ENCODE data around the gene C21orf91. TPM values are rescaled to one million over a fixed set of nuclear protein-coding genes. Genes with fewer than 3 reads are reported as not detected.

Gene C21orf91
- total RNA-seq: 10 to 100 TPM; 20.8 to 22.9 TPM

- H3K4me3 Mint-ChIP-seq: peak within 1 kb of the TSS; percentile 91
- no peaks in the 10 kb centered on the region for H3K9me3 Mint-ChIP-seq (ENCODE audit: low read depth)
- ChIA-PET CTCF (interaction anchor here (0.6 to 2.2 kb wide), 6 partner anchors 9 to 309 kb away, joined by 3 to 9 read pairs (median 3); no protein-coding TSS in a partner anchor), POLR2A (interaction anchor here (0.9 to 1.2 kb wide), 4 partner anchors 27 to 42 kb away, joined by 3 to 5 read pairs (median 4); no protein-coding TSS in a partner anchor)
- H3K36me3 Mint-ChIP-seq (ENCODE audit: low read depth): peaks cover 16% of the 10 kb centered on the region
- peaks cover 39% of the 10 kb centered on the region for H3K4me1 Mint-ChIP-seq
- intact Hi-C loops (cut with DNase I, micrococcal nuclease): loop anchor here (1.0 to 5.0 kb wide), 6 partner anchors 24 to 307 kb away; partner anchors contain the start of gene BTG3 (in 1 of the 2)
- no peaks in the 10 kb centered on the region for H3K27me3 Mint-ChIP-seq
- H3K27ac Mint-ChIP-seq: peak within 1 kb of the TSS; percentile 98
- DNase-seq: peak; percentile 93
- ATAC-seq: peak; percentile 89
These were observed at the start of gene C21orf91 for GRCh38 chr21:17819114-17819876. Gene C21orf91 (minus strand): TSS chr21:17819356. CDS start chr21:17818318, 1,038 bp downstream.

- POLR2A ChIA-PET: no interaction called here
- ATAC-seq (no peak), DNase-seq (no peak)
- Mint-ChIP-seq H3K4me1 (no peaks in the 10 kb centered on the region), H3K27me3 (no peaks in the 10 kb centered on the region), H3K4me3 (no peak overlapping the region), H3K9me3 (ENCODE audit: low read depth) (no peaks in the 10 kb centered on the region), H3K27ac (no peak overlapping the region), H3K36me3 (ENCODE audit: low read depth) (no peaks in the 10 kb centered on the region)
- CTCF ChIA-PET: no interaction called here
- intact Hi-C loops (cut with DNase I, micrococcal nuclease): no loop called here
These were observed 47.4 kb upstream of the C21orf91 start for GRCh38 chr21:17866590-17866989.

- no peak overlapping the region for H3K27ac Mint-ChIP-seq
- DNase-seq (no peak), ATAC-seq (no peak)
- no peaks in the 10 kb centered on the region for H3K36me3 Mint-ChIP-seq (ENCODE audit: low read depth)
- POLR2A ChIA-PET: no interaction called here
- H3K4me3 Mint-ChIP-seq: no peak overlapping the region
- H3K9me3 Mint-ChIP-seq (ENCODE audit: low read depth): no peaks in the 10 kb centered on the region
- CTCF ChIA-PET: no interaction called here
- H3K27me3 Mint-ChIP-seq: peaks cover 2% of the 10 kb centered on the region
- intact Hi-C loops (cut with DNase I, micrococcal nuclease): no loop called here
- H3K4me1 Mint-ChIP-seq: no peaks in the 10 kb centered on the region
These were observed 40.5 kb upstream of the C21orf91 start for GRCh38 chr21:17859661-17860060.

- Mint-ChIP-seq H3K4me1 (no peaks in the 10 kb centered on the region), H3K27ac (no peak overlapping the region), H3K4me3 (no peak overlapping the region), H3K36me3 (ENCODE audit: low read depth) (no peaks in the 10 kb centered on the region), H3K9me3 (ENCODE audit: low read depth) (no peaks in the 10 kb centered on the region), H3K27me3 (peaks cover 2% of the 10 kb centered on the region)
- ChIA-PET CTCF (no interaction called here), POLR2A (no interaction called here)
- intact Hi-C loops (cut with DNase I, micrococcal nuclease): no loop called here
- DNase-seq (no peak), ATAC-seq (no peak)
These were observed 39.6 kb upstream of the C21orf91 start for GRCh38 chr21:17858747-17859146.

- Mint-ChIP-seq H3K9me3 (ENCODE audit: low read depth) (no peaks in the 10 kb centered on the region), H3K27ac (no peak overlapping the region), H3K27me3 (no peaks in the 10 kb centered on the region), H3K4me1 (no peaks in the 10 kb centered on the region), H3K4me3 (no peak overlapping the region), H3K36me3 (ENCODE audit: low read depth) (no peaks in the 10 kb centered on the region)
- CTCF ChIA-PET: no interaction called here
- ATAC-seq (no peak), DNase-seq (no peak)
- POLR2A ChIA-PET: no interaction called here
- intact Hi-C loops (cut with DNase I, micrococcal nuclease): no loop called here
These were observed 35.6 kb upstream of the C21orf91 start for GRCh38 chr21:17854745-17855144.

- no peaks in the 10 kb centered on the region for H3K9me3 Mint-ChIP-seq (ENCODE audit: low read depth)
- ATAC-seq (no peak), DNase-seq (no peak)
- H3K27me3 Mint-ChIP-seq: no peaks in the 10 kb centered on the region
- H3K4me1 Mint-ChIP-seq: no peaks in the 10 kb centered on the region
- intact Hi-C loops (cut with DNase I, micrococcal nuclease): no loop called here
- H3K27ac Mint-ChIP-seq: no peak overlapping the region
- no peaks in the 10 kb centered on the region for H3K36me3 Mint-ChIP-seq (ENCODE audit: low read depth)
- CTCF ChIA-PET: no interaction called here
- no peak overlapping the region for H3K4me3 Mint-ChIP-seq
- POLR2A ChIA-PET: no interaction called here
These were observed 34.5 kb upstream of the C21orf91 start for GRCh38 chr21:17853393-17854275.

GRCh38 chr21:17848228-17848627 lies 29.1 kb upstream of the C21orf91 start:
- ChIA-PET POLR2A (no interaction called here), CTCF (interaction anchor here (0.6 to 1.3 kb wide), 3 partner anchors 18 to 169 kb away, joined by 3 to 4 read pairs (median 4); no protein-coding TSS in a partner anchor)
- intact Hi-C loops (cut with DNase I, micrococcal nuclease): no loop called here
- Mint-ChIP-seq H3K4me1 (no peaks in the 10 kb centered on the region), H3K36me3 (ENCODE audit: low read depth) (no peaks in the 10 kb centered on the region), H3K4me3 (no peak overlapping the region), H3K27ac (no peak overlapping the region), H3K27me3 (no peaks in the 10 kb centered on the region), H3K9me3 (ENCODE audit: low read depth) (no peaks in the 10 kb centered on the region)
- peak; percentile 69 for ATAC-seq
- peak; percentile 7 for DNase-seq

GRCh38 chr21:17841103-17841502 lies 21.9 kb upstream of the C21orf91 start:
- no peak overlapping the region for H3K4me3 Mint-ChIP-seq
- ChIA-PET POLR2A (no interaction called here), CTCF (no interaction called here)
- no peaks in the 10 kb centered on the region for H3K9me3 Mint-ChIP-seq (ENCODE audit: low read depth)
- ATAC-seq (no peak), DNase-seq (no peak)
- H3K4me1 Mint-ChIP-seq: no peaks in the 10 kb centered on the region
- intact Hi-C loops (cut with DNase I, micrococcal nuclease): no loop called here
- H3K27me3 Mint-ChIP-seq: no peaks in the 10 kb centered on the region
- no peak overlapping the region for H3K27ac Mint-ChIP-seq
- no peaks in the 10 kb centered on the region for H3K36me3 Mint-ChIP-seq (ENCODE audit: low read depth)

- no peak for DNase-seq
- no peak for ATAC-seq
These were observed 15.6 kb upstream of the C21orf91 start for GRCh38 chr21:17834639-17835354.

GRCh38 chr21:17829472-17829871 lies 10.3 kb upstream of the C21orf91 start:
- Mint-ChIP-seq H3K27me3 (no peaks in the 10 kb centered on the region), H3K4me1 (no peaks in the 10 kb centered on the region)
- CTCF ChIA-PET: interaction anchor here (0.7 to 1.4 kb wide), 3 partner anchors 8 to 150 kb away, joined by 3 to 5 read pairs (median 3); no protein-coding TSS in a partner anchor

More at GRCh38 chr21:17834639-17835354, 15.6 kb upstream of the C21orf91 start:
- H3K4me3 Mint-ChIP-seq: no peak overlapping the region
- no peak overlapping the region for H3K27ac Mint-ChIP-seq
- no peaks in the 10 kb centered on the region for H3K9me3 Mint-ChIP-seq (ENCODE audit: low read depth)
- ChIA-PET POLR2A (no interaction called here), CTCF (interaction anchor here (1.0 to 1.2 kb wide), 3 partner anchors 15 to 99 kb away, joined by 3 read pairs; no protein-coding TSS in a partner anchor)
- no peaks in the 10 kb centered on the region for H3K27me3 Mint-ChIP-seq
- H3K36me3 Mint-ChIP-seq (ENCODE audit: low read depth): no peaks in the 10 kb centered on the region
- intact Hi-C loops (cut with DNase I, micrococcal nuclease): no loop called here
- H3K4me1 Mint-ChIP-seq: no peaks in the 10 kb centered on the region

GRCh38 chr21:17828223-17828622 lies 9.1 kb upstream of the C21orf91 start:
- ChIA-PET CTCF (interaction anchor here (0.7 to 1.1 kb wide), 2 partner anchors 98 to 142 kb away, joined by 3 to 5 read pairs; no protein-coding TSS in a partner anchor), POLR2A (no interaction called here)
- no peak overlapping the region for H3K27ac Mint-ChIP-seq
- no peak overlapping the region for H3K4me3 Mint-ChIP-seq
- DNase-seq: no peak
- H3K4me1 Mint-ChIP-seq: no peaks in the 10 kb centered on the region
- intact Hi-C loops (cut with DNase I, micrococcal nuclease): loop anchor here in 1 of 2 experiments (10.0 kb wide), 1 partner anchor 143 kb away; no protein-coding TSS in a partner anchor
- no peaks in the 10 kb centered on the region for H3K27me3 Mint-ChIP-seq
- no peak for ATAC-seq
- H3K9me3 Mint-ChIP-seq (ENCODE audit: low read depth): peaks cover 4% of the 10 kb centered on the region
- H3K36me3 Mint-ChIP-seq (ENCODE audit: low read depth): no peaks in the 10 kb centered on the region

More at GRCh38 chr21:17829472-17829871, 10.3 kb upstream of the C21orf91 start:
- ATAC-seq (no peak), DNase-seq (no peak)
- intact Hi-C loops (cut with DNase I, micrococcal nuclease): loop anchor here in 1 of 2 experiments (10.0 kb wide), 1 partner anchor 145 kb away; no protein-coding TSS in a partner anchor
- peaks cover 4% of the 10 kb centered on the region for H3K9me3 Mint-ChIP-seq (ENCODE audit: low read depth)
- H3K36me3 Mint-ChIP-seq (ENCODE audit: low read depth): no peaks in the 10 kb centered on the region
- no peak overlapping the region for H3K27ac Mint-ChIP-seq
- POLR2A ChIA-PET: no interaction called here
- H3K4me3 Mint-ChIP-seq: no peak overlapping the region

All from activated CD4-positive, alpha-beta T cell treated with anti-CD3 and anti-CD28 coated beads for 36 hours (primary cell).